H7 (cell line): ENCODE data around the gene NCKAP5. TPM values are rescaled to one million over a fixed set of nuclear protein-coding genes. Genes with fewer than 3 reads are reported as not detected.

Experiments used
- DNase-seq: peaks from one replicate; pipeline ENCODE4 v3.0.0; 2012
- H3K27me3 ChIP-seq: 2 replicates; pipeline ENCODE4 v1.6.0; 2011; ENCODE audit warnings: mild to moderate bottlenecking, low read length; ENCODE audit not compliant: control insufficient read depth, insufficient read depth
- H3K36me3 ChIP-seq: replicated peaks from 2 replicates; pipeline ENCODE4 v1.5.1; 2011; ENCODE audit warnings: low read length; ENCODE audit not compliant: control insufficient read depth, insufficient read depth
- H3K4me3 ChIP-seq: 2 replicates; pipeline ENCODE4 v1.5.1; 2011; ENCODE audit warnings: low read depth, mild to moderate bottlenecking, control low read depth, low read length, moderate library complexity; ENCODE audit not compliant: insufficient read depth
- total RNA-seq: library from RNA; depleted of rRNA; stranded (reverse); fragments of >200 nt; shearing (Covaris generic); gene quantifications from 2 replicates; pipeline ENCODE4 v1.2.3, GENCODE V29; 2014

NCKAP5 gene
- total RNA-seq, 1 experiment from 2014 or later: 0.55 TPM

GRCh38 chr2:133457861-133458260, 110.4 kb downstream of the NCKAP5 start:
- DNase-seq: no peak
- no peaks in the 10 kb centered on the region for H3K36me3 ChIP-seq
- no peaks in the 10 kb centered on the region for H3K27me3 ChIP-seq
- no peak overlapping the region for H3K4me3 ChIP-seq

- Histone ChIP-seq H3K36me3 (no peaks in the 10 kb centered on the region), H3K4me3 (no peak overlapping the region), H3K27me3 (no peaks in the 10 kb centered on the region)
- no peak for DNase-seq
These were observed 111.3 kb downstream of the NCKAP5 start for GRCh38 chr2:133456971-133457370.

GRCh38 chr2:133456156-133456555, 112.1 kb downstream of the NCKAP5 start:
- H3K27me3 ChIP-seq: no peaks in the 10 kb centered on the region
- no peak overlapping the region for H3K4me3 ChIP-seq

DNA sequence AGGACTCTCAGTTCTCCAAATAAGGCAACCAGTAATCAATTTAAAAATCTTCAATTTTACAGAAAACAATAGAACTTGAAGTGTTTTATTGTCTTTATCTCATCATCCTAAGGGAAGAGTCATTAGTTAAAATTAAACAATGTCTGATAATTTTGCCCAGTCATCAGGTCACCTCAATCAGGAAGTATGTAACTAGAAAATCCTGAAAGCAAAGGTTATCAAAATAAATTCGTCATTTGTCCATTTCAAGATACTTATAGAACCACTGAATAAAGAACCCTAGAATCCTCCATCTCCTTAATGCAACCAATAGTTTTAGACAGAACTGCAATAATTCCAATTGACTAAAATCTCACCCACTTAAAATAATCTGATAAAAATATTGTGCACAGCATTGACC, 115.2 kb downstream of the NCKAP5 start:
- DNase-seq: no peak
- Histone ChIP-seq H3K27me3 (no peaks in the 10 kb centered on the region), H3K36me3 (no peaks in the 10 kb centered on the region), H3K4me3 (no peak overlapping the region)

More at GRCh38 chr2:133456156-133456555, 112.1 kb downstream of the NCKAP5 start:
- no peak for DNase-seq
- H3K36me3 ChIP-seq: no peaks in the 10 kb centered on the region

DNA sequence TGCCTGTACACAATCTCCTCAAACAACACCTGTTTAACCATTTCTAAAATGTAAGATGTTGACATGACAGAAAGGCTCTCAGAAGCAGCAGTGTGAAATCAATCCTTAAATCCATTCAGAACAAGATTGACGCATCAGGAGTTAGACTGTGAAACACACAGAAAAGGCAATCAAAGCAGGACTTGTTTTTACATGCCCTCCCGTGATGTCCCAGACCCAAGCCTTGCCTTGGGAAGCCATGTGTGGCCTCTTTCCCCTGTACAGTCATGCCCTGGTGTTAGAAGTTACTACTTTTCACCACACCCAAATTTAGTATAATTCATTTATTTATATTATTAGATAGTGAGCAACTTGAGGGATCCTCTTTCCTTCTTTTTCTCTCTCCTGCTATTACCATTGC, 115.7 kb downstream of the NCKAP5 start:
- no peak overlapping the region for H3K4me3 ChIP-seq
- H3K27me3 ChIP-seq: no peaks in the 10 kb centered on the region
- DNase-seq: no peak
- H3K36me3 ChIP-seq: no peaks in the 10 kb centered on the region

- Histone ChIP-seq H3K4me3 (no peak overlapping the region), H3K36me3 (no peaks in the 10 kb centered on the region), H3K27me3 (no peaks in the 10 kb centered on the region)
- DNase-seq: no peak
These were observed 116.1 kb downstream of the NCKAP5 start for GRCh38 chr2:133452146-133452545.

DNA sequence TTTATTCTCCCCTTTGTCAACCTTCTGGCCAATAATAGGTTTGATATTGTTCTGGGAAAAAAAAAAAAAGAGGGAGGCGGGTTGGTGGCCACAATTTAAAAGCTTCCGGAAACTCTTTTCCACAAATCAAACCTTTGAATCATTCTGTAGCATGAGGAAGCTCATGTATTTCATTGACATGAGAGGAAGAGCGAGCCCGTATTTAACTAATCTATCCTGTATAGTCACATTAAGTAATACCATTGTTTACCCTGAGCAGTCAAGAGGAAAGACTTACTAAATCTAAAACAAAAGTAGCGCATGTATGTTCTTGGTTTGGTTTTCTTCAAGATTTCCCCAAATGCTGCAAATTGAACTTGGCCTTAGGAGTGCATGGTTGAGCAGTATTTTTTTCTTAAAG, 120.1 kb downstream of the NCKAP5 start:
- Histone ChIP-seq H3K4me3 (no peak overlapping the region), H3K36me3 (no peaks in the 10 kb centered on the region), H3K27me3 (no peaks in the 10 kb centered on the region)
- DNase-seq: no peak

GRCh38 chr2:133447303-133447702, 121.0 kb downstream of the NCKAP5 start:
- DNase-seq: no peak
- no peaks in the 10 kb centered on the region for H3K27me3 ChIP-seq
- H3K36me3 ChIP-seq: no peaks in the 10 kb centered on the region
- H3K4me3 ChIP-seq: no peak overlapping the region

- no peak for DNase-seq
- no peak overlapping the region for H3K4me3 ChIP-seq
- no peaks in the 10 kb centered on the region for H3K27me3 ChIP-seq
- no peaks in the 10 kb centered on the region for H3K36me3 ChIP-seq
These were observed 123.8 kb downstream of the NCKAP5 start for GRCh38 chr2:133444465-133444864.

DNA sequence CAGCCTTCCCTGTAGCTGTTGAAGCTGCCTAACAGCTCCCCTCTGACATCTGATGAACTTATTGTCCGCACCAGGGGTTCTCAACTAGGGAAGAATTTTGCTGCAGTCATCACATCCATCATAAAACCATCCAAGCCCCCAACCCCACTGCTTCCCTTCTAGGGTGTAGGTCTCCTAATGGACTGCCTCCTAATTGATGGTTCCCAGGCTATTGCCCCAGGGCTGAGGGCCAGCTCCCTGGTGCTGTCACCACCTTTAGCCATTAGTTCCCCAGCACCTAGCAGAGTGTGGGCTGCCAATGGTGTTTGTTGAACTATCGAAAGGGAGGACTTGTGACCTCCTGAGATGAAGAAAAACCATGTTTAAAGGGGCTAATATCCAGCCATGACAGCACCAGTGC, 125.9 kb downstream of the NCKAP5 start:
- DNase-seq: no peak
- Histone ChIP-seq H3K27me3 (no peaks in the 10 kb centered on the region), H3K36me3 (no peaks in the 10 kb centered on the region), H3K4me3 (no peak overlapping the region)

DNA sequence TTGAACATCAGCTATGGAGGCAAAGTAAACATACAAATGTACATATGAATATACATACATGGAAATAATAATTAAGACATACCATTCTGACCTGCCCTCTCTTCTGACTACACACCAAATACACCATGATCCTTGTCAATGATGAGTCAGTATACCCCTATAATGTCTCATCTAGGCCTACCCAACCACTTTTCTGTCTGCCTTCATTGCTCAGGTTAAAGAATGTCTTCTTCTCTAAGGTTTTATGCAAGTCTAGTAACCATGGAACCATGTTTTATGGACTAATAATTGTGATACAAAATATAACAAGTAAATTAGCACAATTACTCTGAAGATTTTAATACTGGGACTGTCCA, 128.7 kb downstream of the NCKAP5 start:
- H3K27me3 ChIP-seq: no peaks in the 10 kb centered on the region
- no peak for DNase-seq
- H3K4me3 ChIP-seq: no peak overlapping the region
- H3K36me3 ChIP-seq: no peaks in the 10 kb centered on the region

GRCh38 chr2:133438848-133439564, 129.3 kb downstream of the NCKAP5 start:
- no peak for DNase-seq

GRCh38 chr2:133438026-133438425, 130.2 kb downstream of the NCKAP5 start:
- Histone ChIP-seq H3K4me3 (no peak overlapping the region), H3K27me3 (no peaks in the 10 kb centered on the region), H3K36me3 (no peaks in the 10 kb centered on the region)
- DNase-seq: no peak

More at GRCh38 chr2:133438848-133439564, 129.3 kb downstream of the NCKAP5 start:
- H3K27me3 ChIP-seq: no peaks in the 10 kb centered on the region
- no peaks in the 10 kb centered on the region for H3K36me3 ChIP-seq
- H3K4me3 ChIP-seq: no peak overlapping the region

DNA sequence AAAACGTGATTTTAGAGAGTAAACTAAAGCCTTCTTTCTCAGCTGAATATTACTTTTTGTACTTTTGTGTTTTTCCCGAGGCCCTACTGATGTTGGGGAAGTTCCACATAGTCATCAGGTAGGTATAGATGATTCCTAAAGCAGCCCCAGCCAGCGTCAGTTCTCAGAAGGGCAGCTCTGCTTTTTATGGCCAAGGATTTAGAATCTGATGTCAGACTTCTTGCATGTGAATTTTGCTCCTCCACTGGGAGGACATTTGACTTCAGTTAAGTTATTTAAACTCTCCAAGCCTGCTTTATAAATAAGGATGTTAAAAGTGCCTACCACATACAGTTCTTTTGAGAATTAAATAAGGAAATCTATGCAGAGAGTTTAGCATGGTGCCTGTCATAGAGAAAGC, 130.8 kb downstream of the NCKAP5 start:
- Histone ChIP-seq H3K36me3 (no peaks in the 10 kb centered on the region), H3K27me3 (no peaks in the 10 kb centered on the region), H3K4me3 (no peak overlapping the region)
- DNase-seq: no peak

- no peak overlapping the region for H3K4me3 ChIP-seq
- DNase-seq: no peak
These were observed 133.1 kb downstream of the NCKAP5 start for GRCh38 chr2:133434959-133435668.

More at GRCh38 chr2:133434959-133435668, 133.1 kb downstream of the NCKAP5 start:
- Histone ChIP-seq H3K36me3 (no peaks in the 10 kb centered on the region), H3K27me3 (no peaks in the 10 kb centered on the region)
